ENCODE measurements around the gene DCST1. TPM values are rescaled to one million over a fixed set of nuclear protein-coding genes. Genes with fewer than 3 reads are reported as not detected.

DCST1 gene
- polyA plus RNA-seq, 4 donors: 0.14 to 0.44 (median 0.35) TPM

- DNase-seq (ENCODE audit: low read depth in 4 of 4, low spot score in 2 of 4): no peak
These were observed 50.5 kb downstream of the DCST1 start for GRCh38 chr1:155083865-155084721.

- peak; percentile 92 to 99 (median 96) for DNase-seq (ENCODE audit: low read depth in 4 of 4, low spot score in 2 of 4)
These were observed 51.3 kb downstream of the DCST1 start for GRCh38 chr1:155084722-155085503.

GRCh38 chr1:155085504-155086127 is 52.0 kb downstream of the DCST1 start:
- no peak for DNase-seq (ENCODE audit: low read depth in 4 of 4, low spot score in 2 of 4)

- DNase-seq (ENCODE audit: low read depth in 4 of 4, low spot score in 2 of 4): no peak
These were observed 52.6 kb downstream of the DCST1 start for GRCh38 chr1:155086128-155086741.

GRCh38 chr1:155086856-155087535 is 53.4 kb downstream of the DCST1 start:
- no peak for DNase-seq (ENCODE audit: low read depth in 4 of 4, low spot score in 2 of 4)

GRCh38 chr1:155091071-155092051 is 57.7 kb downstream of the DCST1 start:
- DNase-seq (ENCODE audit: low read depth in 4 of 4, low spot score in 2 of 4): no peak

GRCh38 chr1:155092131-155092530 is 58.5 kb downstream of the DCST1 start:
- DNase-seq (ENCODE audit: low read depth in 4 of 4, low spot score in 2 of 4): no peak

GRCh38 chr1:155092641-155093040 is 59.0 kb downstream of the DCST1 start:
- no peak for DNase-seq (ENCODE audit: low read depth in 4 of 4, low spot score in 2 of 4)

- no peak for DNase-seq (ENCODE audit: low read depth in 4 of 4, low spot score in 2 of 4)
These were observed 60.4 kb downstream of the DCST1 start for GRCh38 chr1:155093911-155094621.

GRCh38 chr1:155094622-155094948 is 61.0 kb downstream of the DCST1 start:
- DNase-seq (ENCODE audit: low read depth in 4 of 4, low spot score in 2 of 4): no peak

GRCh38 chr1:155099331-155099730 is 65.7 kb downstream of the DCST1 start:
- DNase-seq (ENCODE audit: low read depth in 4 of 4, low spot score in 2 of 4): no peak

Other genes with a start within 250 kb of the DCST1 start
- gene KCNN3, start 163.5 kb upstream of the DCST1 start, polyA plus RNA-seq (ENCODE audit: insufficient read length in 4 of 4): 1 to 10 TPM; 2.4 to 3.3 (median 2.5) TPM
- 10 to 100 TPM; 36.4 to 48.0 (median 41.3) TPM for gene PMVK, start 97.1 kb upstream of the DCST1 start, polyA plus RNA-seq (ENCODE audit: insufficient read length in 4 of 4)
- 10 to 100 TPM; 68.3 to 81.2 (median 73.6) TPM for gene PBXIP1, start 77.7 kb upstream of the DCST1 start, polyA plus RNA-seq (ENCODE audit: insufficient read length in 4 of 4)
- 10 to 100 TPM; 41.4 to 51.2 (median 47.0) TPM for gene PYGO2, start 72.0 kb upstream of the DCST1 start, polyA plus RNA-seq (ENCODE audit: insufficient read length in 4 of 4)
- gene SHC1, start 63.1 kb upstream of the DCST1 start, polyA plus RNA-seq (ENCODE audit: insufficient read length in 4 of 4): 10 to 100 TPM; 71.9 to 91.5 (median 80.8) TPM
- 10 to 100 TPM; 82.3 to 99.0 (median 91.8) TPM for gene CKS1B, start 59.1 kb upstream of the DCST1 start, polyA plus RNA-seq (ENCODE audit: insufficient read length in 4 of 4)
- gene FLAD1, start 50.5 kb upstream of the DCST1 start, polyA plus RNA-seq (ENCODE audit: insufficient read length in 4 of 4): 10 to 100 TPM; 27.4 to 38.7 (median 32.6) TPM
- 1 to 10 TPM in 1 of 4 donors, under 1 TPM in 3; 0.27 to 1.4 (median 0.60) TPM for gene LENEP, start 40.2 kb upstream of the DCST1 start, polyA plus RNA-seq (ENCODE audit: insufficient read length in 4 of 4)
- gene ZBTB7B, start 31.0 kb upstream of the DCST1 start, polyA plus RNA-seq (ENCODE audit: insufficient read length in 4 of 4): 10 to 100 TPM; 11.8 to 17.9 (median 15.4) TPM
- gene DCST2, start within 50 bp of the DCST1 start, polyA plus RNA-seq (ENCODE audit: insufficient read length in 4 of 4): 1 to 10 TPM; 1.1 to 2.5 (median 1.9) TPM
- gene ADAM15, start 17.5 kb downstream of the DCST1 start, polyA plus RNA-seq (ENCODE audit: insufficient read length in 4 of 4): 10 to 100 TPM; 36.7 to 55.8 (median 55.4) TPM
- 10 to 100 TPM; 18.1 to 24.5 (median 21.3) TPM for gene EFNA4, start 29.9 kb downstream of the DCST1 start, polyA plus RNA-seq (ENCODE audit: insufficient read length in 4 of 4)
- 1 to 10 TPM; 4.9 to 9.4 (median 6.7) TPM for gene EFNA3, start 45.0 kb downstream of the DCST1 start, polyA plus RNA-seq (ENCODE audit: insufficient read length in 4 of 4)
- 10 to 100 TPM; 58.7 to 76.2 (median 70.8) TPM for gene EFNA1, start 94.1 kb downstream of the DCST1 start, polyA plus RNA-seq (ENCODE audit: insufficient read length in 4 of 4)
- gene SLC50A1, start 102.0 kb downstream of the DCST1 start, polyA plus RNA-seq (ENCODE audit: insufficient read length in 4 of 4): 10 to 100 TPM; 51.5 to 61.1 (median 55.4) TPM
- 10 to 100 TPM; 31.3 to 64.7 (median 45.2) TPM for gene DPM3, start 106.7 kb downstream of the DCST1 start, polyA plus RNA-seq (ENCODE audit: insufficient read length in 4 of 4)
- 100 to 1,000 TPM; 124 to 166 (median 137) TPM for gene KRTCAP2, start 139.5 kb downstream of the DCST1 start, polyA plus RNA-seq (ENCODE audit: insufficient read length in 4 of 4)
- gene TRIM46, start 140.0 kb downstream of the DCST1 start, polyA plus RNA-seq (ENCODE audit: insufficient read length in 4 of 4): 1 to 10 TPM; 2.7 to 6.4 (median 4.9) TPM
- 10 to 100 TPM; 26.3 to 54.2 (median 37.5) TPM for gene THBS3, start 174.1 kb downstream of the DCST1 start, polyA plus RNA-seq (ENCODE audit: insufficient read length in 4 of 4)
- 10 to 100 TPM; 38.3 to 49.0 (median 44.8) TPM for gene MTX1, start 174.9 kb downstream of the DCST1 start, polyA plus RNA-seq (ENCODE audit: insufficient read length in 4 of 4)
- gene ENTREP3, start 221.7 kb downstream of the DCST1 start, polyA plus RNA-seq (ENCODE audit: insufficient read length in 4 of 4): 10 to 100 TPM; 18.7 to 34.5 (median 28.5) TPM
- gene SCAMP3, start 228.5 kb downstream of the DCST1 start, polyA plus RNA-seq (ENCODE audit: insufficient read length in 4 of 4): 10 to 100 TPM; 58.8 to 71.7 (median 63.7) TPM
- 10 to 100 TPM; 63.7 to 96.6 (median 80.8) TPM for gene CLK2, start 239.7 kb downstream of the DCST1 start, polyA plus RNA-seq (ENCODE audit: insufficient read length in 4 of 4)
- gene HCN3, start 243.6 kb downstream of the DCST1 start, polyA plus RNA-seq (ENCODE audit: insufficient read length in 4 of 4): 10 to 100 TPM in 2 of 4 donors, 1 to 10 TPM in 2; 7.0 to 14.6 (median 11.2) TPM

Measured in left renal cortex interstitium (tissue), 4 donors.